NCI-H1436 (cell line): ENCODE measurements around the gene C3orf33.

Source experiments
- DNase-seq: peaks from one replicate; lab custom pipeline; 2025; lab: John Stamatoyannopoulos, UW

C3orf33 gene

GRCh38 chr3:155785662-155786295 is 20.3 kb downstream of the C3orf33 start:
- no peak for DNase-seq

GRCh38 chr3:155782390-155782953 is 23.6 kb downstream of the C3orf33 start:
- DNase-seq: no peak

GRCh38 chr3:155780291-155780690 is 25.8 kb downstream of the C3orf33 start:
- no peak for DNase-seq

- no peak for DNase-seq
Measured at GRCh38 chr3:155778462-155778861, 27.6 kb downstream of the C3orf33 start.

GRCh38 chr3:155772801-155773200 is 33.3 kb downstream of the C3orf33 start:
- no peak for DNase-seq

GRCh38 chr3:155771126-155771525 is 35.0 kb downstream of the C3orf33 start:
- DNase-seq: no peak

- DNase-seq: no peak
Measured at GRCh38 chr3:155766206-155766605, 39.9 kb downstream of the C3orf33 start.

- DNase-seq: no peak
Measured at GRCh38 chr3:155763870-155764463, 42.1 kb downstream of the C3orf33 start.

GRCh38 chr3:155760653-155761052 is 45.4 kb downstream of the C3orf33 start:
- no peak for DNase-seq

- no peak for DNase-seq
Measured at GRCh38 chr3:155757577-155757976, 48.5 kb downstream of the C3orf33 start.

GRCh38 chr3:155753038-155753639 is 52.9 kb downstream of the C3orf33 start:
- peak; percentile 48 for DNase-seq

- no peak for DNase-seq
Measured at GRCh38 chr3:155748611-155749365, 57.3 kb downstream of the C3orf33 start.

GRCh38 chr3:155747946-155748290 is 58.2 kb downstream of the C3orf33 start:
- no peak for DNase-seq

GRCh38 chr3:155747286-155747945 is 58.7 kb downstream of the C3orf33 start:
- DNase-seq: no peak

- no peak for DNase-seq
Measured at GRCh38 chr3:155746703-155747102, 59.4 kb downstream of the C3orf33 start.

GRCh38 chr3:155745795-155746550 is 60.1 kb downstream of the C3orf33 start:
- peak; percentile 31 for DNase-seq

- peak; percentile 74 for DNase-seq
Measured at GRCh38 chr3:155744626-155745324, 61.3 kb downstream of the C3orf33 start, which contains the start of gene PLCH1. Gene PLCH1, minus strand, starts transcription at chr3:155745071. Its CDS starts 40,847 bp downstream, at chr3:155704224.

GRCh38 chr3:155744010-155744625 is 62.0 kb downstream of the C3orf33 start:
- DNase-seq: peak; percentile 39

GRCh38 chr3:155743606-155744005 is 62.5 kb downstream of the C3orf33 start:
- DNase-seq: no peak

GRCh38 chr3:155742349-155742965 is 63.6 kb downstream of the C3orf33 start:
- DNase-seq: no peak
